Muscle layer of colon (tissue), 2 donors: ENCODE measurements around the gene TLR6.

Experiments used
- H3K27ac ChIP-seq: one replicate; pipeline ENCODE4 v1.7.0; 2013; ENCODE audit warnings: low read depth, mild to moderate bottlenecking, low read length, moderate library complexity
- H3K27me3 ChIP-seq, 2 donors: one replicate each; pipeline ENCODE4 v1.7.0; 2013; ENCODE audit warnings: low read length in 2 of 2, mild to moderate bottlenecking in 2 of 2; ENCODE audit not compliant: insufficient read depth in 2 of 2, control insufficient read depth in 1 of 2
- H3K36me3 ChIP-seq: one replicate; pipeline ENCODE4 v1.7.0; 2013; ENCODE audit warnings: mild to moderate bottlenecking, low read length; ENCODE audit not compliant: insufficient read depth
- H3K4me1 ChIP-seq: one replicate; pipeline ENCODE4 v1.7.0; 2013; ENCODE audit warnings: mild to moderate bottlenecking, low read length; ENCODE audit not compliant: insufficient read depth
- H3K4me3 ChIP-seq, 2 donors: one replicate each; pipeline ENCODE4 v1.7.0; 2013; ENCODE audit warnings: low read length in 2 of 2, low read depth in 1 of 2, mild to moderate bottlenecking in 1 of 2, moderate library complexity in 1 of 2
- H3K9ac ChIP-seq: one replicate; pipeline ENCODE4 v1.7.0; 2013; ENCODE audit warnings: low read length
- H3K9me3 ChIP-seq: one replicate; pipeline ENCODE4 v1.7.0; 2013; ENCODE audit warnings: mild to moderate bottlenecking, low read length
- donor health status: abdominal sarcoma.
- donor health status: Adenocarcinoma of cecum.

TLR6 gene

GRCh38 chr4:38842994-38843393 is 13.6 kb downstream of the TLR6 start:
- no peaks in the 10 kb centered on the region for H3K9me3 ChIP-seq
- H3K36me3 ChIP-seq = no peaks in the 10 kb centered on the region
- H3K27me3 ChIP-seq = no peaks in the 10 kb centered on the region
- no peak overlapping the region for H3K9ac ChIP-seq
- H3K4me1 ChIP-seq = no peaks in the 10 kb centered on the region
- H3K27ac ChIP-seq = no peak overlapping the region
- no peak overlapping the region for H3K4me3 ChIP-seq

- no peaks in the 10 kb centered on the region for H3K4me1 ChIP-seq
- H3K27ac ChIP-seq = no peak overlapping the region
- H3K9ac ChIP-seq = no peak overlapping the region
- no peak overlapping the region for H3K4me3 ChIP-seq
- no peaks in the 10 kb centered on the region for H3K36me3 ChIP-seq
- H3K27me3 ChIP-seq = no peaks in the 10 kb centered on the region
- no peaks in the 10 kb centered on the region for H3K9me3 ChIP-seq
Measured at GRCh38 chr4:38837849-38838248, 18.8 kb downstream of the TLR6 start.

GRCh38 chr4:38837334-38837733 is 19.3 kb downstream of the TLR6 start:
- Histone ChIP-seq H3K36me3 (no peaks in the 10 kb centered on the region), H3K4me3 (no peak overlapping the region), H3K27ac (no peak overlapping the region), H3K4me1 (no peaks in the 10 kb centered on the region), H3K27me3 (no peaks in the 10 kb centered on the region), H3K9ac (no peak overlapping the region), H3K9me3 (no peaks in the 10 kb centered on the region)

GRCh38 chr4:38834570-38834969 is 22.0 kb downstream of the TLR6 start:
- Histone ChIP-seq H3K9me3 (no peaks in the 10 kb centered on the region), H3K27me3 (no peaks in the 10 kb centered on the region), H3K36me3 (no peaks in the 10 kb centered on the region), H3K4me3 (no peak overlapping the region), H3K4me1 (no peaks in the 10 kb centered on the region), H3K27ac (no peak overlapping the region), H3K9ac (no peak overlapping the region)

- no peaks in the 10 kb centered on the region for H3K4me1 ChIP-seq
- H3K9ac ChIP-seq = no peak overlapping the region
Measured at GRCh38 chr4:38832624-38833528, 23.7 kb downstream of the TLR6 start.

GRCh38 chr4:38832206-38832605 is 24.4 kb downstream of the TLR6 start:
- H3K27ac ChIP-seq = no peak overlapping the region
- H3K27me3 ChIP-seq = no peaks in the 10 kb centered on the region
- no peaks in the 10 kb centered on the region for H3K4me1 ChIP-seq
- H3K36me3 ChIP-seq = no peaks in the 10 kb centered on the region
- no peak overlapping the region for H3K4me3 ChIP-seq
- H3K9me3 ChIP-seq = no peaks in the 10 kb centered on the region
- no peak overlapping the region for H3K9ac ChIP-seq

More at GRCh38 chr4:38832624-38833528, 23.7 kb downstream of the TLR6 start:
- Histone ChIP-seq H3K27me3 (no peaks in the 10 kb centered on the region), H3K36me3 (no peaks in the 10 kb centered on the region), H3K9me3 (no peaks in the 10 kb centered on the region), H3K4me3 (no peak overlapping the region), H3K27ac (no peak overlapping the region)

GRCh38 chr4:38831653-38832052 is 25.0 kb downstream of the TLR6 start:
- H3K9ac ChIP-seq = no peak overlapping the region
- H3K4me3 ChIP-seq = no peak overlapping the region
- H3K36me3 ChIP-seq = no peaks in the 10 kb centered on the region
- H3K27me3 ChIP-seq = no peaks in the 10 kb centered on the region
- no peaks in the 10 kb centered on the region for H3K4me1 ChIP-seq
- no peak overlapping the region for H3K27ac ChIP-seq
- no peaks in the 10 kb centered on the region for H3K9me3 ChIP-seq

- Histone ChIP-seq H3K27me3 (no peaks in the 10 kb centered on the region), H3K27ac (no peak overlapping the region), H3K9me3 (no peaks in the 10 kb centered on the region), H3K4me3 (no peak overlapping the region), H3K36me3 (no peaks in the 10 kb centered on the region), H3K4me1 (no peaks in the 10 kb centered on the region), H3K9ac (no peak overlapping the region)
Measured at GRCh38 chr4:38829237-38829636, 27.4 kb downstream of the TLR6 start.

- Histone ChIP-seq H3K4me3 (no peak overlapping the region), H3K9me3 (no peaks in the 10 kb centered on the region), H3K4me1 (no peaks in the 10 kb centered on the region), H3K27ac (no peak overlapping the region), H3K36me3 (no peaks in the 10 kb centered on the region), H3K9ac (no peak overlapping the region), H3K27me3 (no peaks in the 10 kb centered on the region)
Measured at GRCh38 chr4:38823766-38824165, 32.9 kb downstream of the TLR6 start.

GRCh38 chr4:38822748-38823303 is 33.8 kb downstream of the TLR6 start:
- H3K9ac ChIP-seq = no peak overlapping the region
- H3K27me3 ChIP-seq = no peaks in the 10 kb centered on the region
- no peaks in the 10 kb centered on the region for H3K4me1 ChIP-seq
- H3K4me3 ChIP-seq = no peak overlapping the region
- H3K9me3 ChIP-seq = no peaks in the 10 kb centered on the region
- no peaks in the 10 kb centered on the region for H3K36me3 ChIP-seq
- H3K27ac ChIP-seq = no peak overlapping the region

GRCh38 chr4:38821739-38822138 is 34.9 kb downstream of the TLR6 start:
- Histone ChIP-seq H3K9ac (no peak overlapping the region), H3K36me3 (no peaks in the 10 kb centered on the region)

More at GRCh38 chr4:38821739-38822138, 34.9 kb downstream of the TLR6 start:
- H3K4me1 ChIP-seq = no peaks in the 10 kb centered on the region
- H3K27ac ChIP-seq = no peak overlapping the region
- H3K27me3 ChIP-seq = no peaks in the 10 kb centered on the region
- no peak overlapping the region for H3K4me3 ChIP-seq
- H3K9me3 ChIP-seq = no peaks in the 10 kb centered on the region
